NCI-H446 treated with DMSO at 0.1 percent for 48 hours (cell line): ENCODE measurements around the gene NANS.
"Not testable (repeated sequence)": the region's sequence is repeated elsewhere in the genome, so short reads cannot be mapped to it uniquely, and the experiment has no call there.

Experiments used
- DNase-seq: peaks from one replicate; lab custom pipeline; 2025; lab: John Stamatoyannopoulos, UW

The NANS gene

GRCh38 chr9:98101868-98102273, 45.3 kb downstream of the NANS start:
- DNase-seq: no peak

DNA sequence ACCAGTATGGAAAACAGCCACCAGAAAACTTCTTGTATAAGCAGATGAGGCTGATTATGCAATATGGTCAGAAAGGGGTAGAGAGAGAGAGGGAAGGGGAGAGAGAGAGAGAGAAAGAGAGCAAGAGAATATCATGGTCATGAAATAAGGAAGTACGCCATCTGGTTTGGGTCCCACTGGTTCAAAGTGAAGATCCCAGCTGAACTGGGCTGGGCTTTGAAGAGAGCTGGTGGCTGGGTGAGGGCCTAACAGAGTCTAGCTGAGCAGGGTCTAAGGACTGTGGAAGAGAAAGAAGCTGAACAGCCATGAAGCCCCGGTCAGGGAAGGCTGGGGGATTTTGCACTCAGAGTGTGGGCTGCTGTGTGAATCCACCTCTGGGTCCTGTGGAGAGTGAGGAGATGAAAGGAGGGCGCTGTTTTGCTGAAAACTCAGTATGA, 47.9 kb downstream of the NANS start:
- DNase-seq: no peak

- no peak for DNase-seq
These were observed 48.5 kb downstream of the NANS start for GRCh38 chr9:98105006-98105405.

- no peak for DNase-seq
These were observed 51.4 kb downstream of the NANS start for GRCh38 chr9:98107926-98108325.

DNA sequence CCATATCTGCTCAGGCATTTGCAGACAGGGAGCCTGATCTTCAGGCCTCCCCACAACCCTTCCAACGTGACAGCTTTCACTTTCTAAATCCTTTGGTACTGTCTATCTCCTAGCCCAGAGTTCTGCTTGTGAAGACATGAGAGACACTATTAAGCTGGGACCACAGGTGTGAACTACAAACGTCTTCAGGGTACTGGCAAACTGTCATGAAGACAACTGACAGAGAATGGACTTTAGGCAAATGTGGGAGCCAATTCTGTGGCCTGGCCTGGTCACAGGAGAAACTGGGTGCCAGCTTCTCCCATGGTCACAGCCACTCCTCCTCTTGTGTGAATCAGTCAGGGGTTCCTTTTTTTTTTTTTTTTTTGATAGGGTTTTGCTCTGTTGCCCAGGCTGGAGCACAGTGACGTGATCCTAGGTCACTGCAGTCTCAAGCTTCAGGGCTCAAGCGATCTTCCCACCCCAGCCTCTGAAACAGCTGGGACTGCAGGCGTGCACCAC, 52.0 kb downstream of the NANS start:
- DNase-seq: no peak

DNA sequence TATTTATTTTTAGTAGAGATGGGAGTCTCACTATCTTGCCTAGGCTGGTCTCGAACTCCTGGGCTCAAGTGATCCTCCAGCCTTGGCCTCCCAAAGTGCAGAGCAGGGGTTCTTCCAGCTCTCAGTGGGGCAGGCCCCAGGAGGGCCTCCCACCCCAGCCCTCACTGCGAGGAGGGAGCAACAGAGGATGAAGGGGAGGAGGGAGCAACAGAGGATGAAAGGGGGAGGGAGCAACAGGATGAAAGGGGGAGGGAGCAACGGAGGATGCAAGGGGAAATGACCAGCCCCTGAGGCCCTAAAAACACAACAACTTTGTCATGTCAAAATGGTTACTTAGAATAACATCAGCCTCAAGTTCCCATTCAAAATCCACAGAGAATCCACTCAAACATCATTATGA, 52.5 kb downstream of the NANS start:
- DNase-seq: no peak

- DNase-seq: not testable (repeated sequence)
These were observed 60.6 kb downstream of the NANS start for GRCh38 chr9:98117097-98117496.

GRCh38 chr9:98117984-98118639, 61.6 kb downstream of the NANS start:
- no peak for DNase-seq

- no peak for DNase-seq
These were observed 62.4 kb downstream of the NANS start, which contains the start of gene TRIM14 for GRCh38 chr9:98118640-98119601. Gene TRIM14, minus strand, starts transcription at chr9:98119222. Its CDS starts 34 bp downstream, at chr9:98119188.

DNA sequence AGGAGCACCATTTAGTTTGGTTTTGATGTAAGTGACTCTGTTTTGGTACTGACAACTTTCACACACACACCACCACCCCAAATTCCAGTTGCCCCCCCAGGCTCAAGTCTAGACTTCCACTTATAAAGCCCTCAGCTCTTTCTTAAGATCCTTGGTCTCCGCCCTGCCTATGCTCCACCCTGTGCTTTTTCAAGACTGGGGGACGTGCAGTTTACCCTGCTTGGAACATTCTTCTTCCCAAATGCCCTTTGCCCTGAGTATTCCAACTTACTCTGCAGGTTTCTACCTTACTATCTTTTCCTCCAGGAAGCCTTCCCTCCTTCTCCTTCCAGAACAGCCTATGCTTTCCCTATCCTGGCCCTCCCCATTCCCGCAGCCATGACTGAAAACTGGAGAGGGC, 63.9 kb downstream of the NANS start:
- DNase-seq: no peak

GRCh38 chr9:98121058-98121457, 64.5 kb downstream of the NANS start:
- DNase-seq: no peak

- DNase-seq: not testable (repeated sequence)
These were observed 67.6 kb downstream of the NANS start for GRCh38 chr9:98124091-98124490.

GRCh38 chr9:98124637-98125426, 68.3 kb downstream of the NANS start:
- no peak for DNase-seq

- no peak for DNase-seq
These were observed 70.7 kb downstream of the NANS start for GRCh38 chr9:98127226-98127625.

GRCh38 chr9:98128316-98128715, 71.8 kb downstream of the NANS start:
- DNase-seq: no peak

DNA sequence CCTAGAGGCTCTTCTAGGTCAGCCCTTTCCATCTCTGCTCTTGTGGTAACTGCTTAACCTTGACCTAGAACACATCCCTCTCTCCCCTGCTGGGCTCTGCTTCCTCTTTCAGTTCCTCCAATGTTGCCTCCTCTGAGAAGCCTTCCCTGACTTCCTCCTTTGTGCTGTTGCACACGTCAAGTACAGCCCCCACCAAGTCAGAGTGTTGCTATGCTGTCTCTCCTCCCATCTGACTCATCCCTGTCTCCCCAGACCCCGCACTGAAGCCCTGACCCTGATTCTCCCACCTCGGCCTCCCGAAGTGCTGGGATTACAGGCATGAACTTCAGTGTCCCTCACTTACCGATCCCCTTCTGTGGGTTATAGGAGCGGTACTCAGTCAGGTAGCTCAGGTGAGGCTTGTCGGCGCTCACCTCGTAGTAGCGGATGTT, 72.9 kb downstream of the NANS start:
- DNase-seq: no peak

DNA sequence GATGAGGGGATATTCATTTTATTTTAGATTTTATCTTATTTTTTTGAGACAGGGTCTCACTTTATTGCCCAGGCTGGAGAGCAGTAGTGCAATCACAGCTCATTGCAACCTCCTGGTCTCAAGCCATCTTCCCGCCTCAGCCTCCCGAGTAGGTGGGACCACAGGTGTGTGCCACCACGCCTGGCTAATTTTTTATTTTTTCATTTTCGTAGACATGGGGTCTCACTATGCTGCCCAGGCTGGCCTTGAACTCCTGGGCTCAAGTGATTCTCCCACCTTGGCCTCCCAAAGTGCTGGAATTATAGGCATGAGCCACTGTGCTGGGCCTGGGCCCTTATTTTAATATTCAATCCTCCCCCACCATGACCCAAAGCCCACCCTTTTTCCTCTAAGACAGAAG, 73.5 kb downstream of the NANS start:
- DNase-seq: not testable (repeated sequence)

GRCh38 chr9:98130576-98131228, 74.2 kb downstream of the NANS start:
- DNase-seq: no peak

- no peak for DNase-seq
These were observed 75.6 kb downstream of the NANS start for GRCh38 chr9:98132158-98132557.
